SKM-1 treated with dmso at 0.1 percent for 144 hours (cell line): ENCODE measurements around the gene FAM180B.
"Not testable (repeated sequence)": the region's sequence is repeated elsewhere in the genome, so short reads cannot be mapped to it uniquely, and the experiment has no call there.

Experiments
- DNase-seq: peaks from one replicate; lab custom pipeline; 2025; ENCODE audit not compliant: unreplicated experiment; lab: John Stamatoyannopoulos, UW

FAM180B gene

GRCh38 chr11:47586098-47586855 is at the start of gene FAM180B:
Gene FAM180B, plus strand, starts transcription at chr11:47586678. Its CDS starts 91 bp downstream, at chr11:47586769.
- no peak for DNase-seq

DNA sequence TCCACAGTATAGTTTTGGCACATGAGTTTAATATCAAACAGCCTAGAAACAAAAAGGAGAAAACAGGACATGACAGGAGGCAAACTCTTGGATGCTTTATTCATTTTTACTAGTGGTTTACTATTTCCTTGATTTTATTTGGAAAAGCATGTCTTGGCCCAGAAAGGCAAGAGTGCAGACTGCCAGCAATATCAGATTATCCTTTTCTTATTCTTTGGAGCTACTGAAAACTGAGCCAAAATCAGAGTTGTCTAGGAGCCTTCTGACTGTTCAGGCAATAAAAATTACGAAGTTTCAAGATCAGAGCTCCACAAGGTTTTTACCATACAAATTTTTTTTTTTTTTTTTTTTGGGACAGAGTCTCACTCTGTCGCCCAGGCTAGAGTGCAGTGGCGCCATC is 49.6 kb upstream of the FAM180B start:
- DNase-seq, result no peak

DNA sequence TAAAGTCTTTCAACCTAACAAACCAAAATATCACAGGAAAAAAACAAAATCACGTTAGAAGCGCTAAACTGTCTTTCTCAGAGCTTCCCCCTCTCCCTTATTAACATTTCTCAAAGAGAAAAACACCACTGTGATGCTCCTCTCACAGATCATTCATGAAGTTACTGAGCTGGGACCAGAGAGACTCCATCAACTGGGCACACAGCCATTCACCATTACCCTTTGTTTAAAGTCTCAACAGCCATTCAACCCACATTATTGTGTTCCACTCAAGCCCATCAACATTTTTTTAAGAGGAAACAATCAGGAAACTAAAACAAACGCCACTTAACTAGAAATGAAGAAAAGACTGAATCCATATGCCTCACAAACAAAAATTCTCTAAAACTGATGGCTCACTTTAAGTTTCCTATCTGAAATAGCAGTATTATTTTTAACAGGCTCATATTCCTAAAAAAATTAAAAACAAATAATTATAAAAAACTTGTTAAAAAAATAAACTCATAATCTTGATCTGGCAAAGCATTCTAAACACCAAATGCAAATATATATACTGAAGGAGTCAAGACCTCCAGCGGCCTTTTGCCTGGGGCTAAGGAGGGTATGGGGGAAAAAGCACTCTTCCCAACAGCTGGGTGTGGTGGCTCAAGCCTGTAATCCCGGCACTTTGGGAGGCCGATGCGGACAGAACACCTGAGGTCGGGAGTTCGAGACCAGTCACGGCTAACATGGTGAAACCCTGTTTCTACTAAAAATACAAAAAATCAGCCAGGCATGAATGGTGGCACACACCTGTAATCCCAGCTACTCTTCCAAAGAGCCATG is 47.5 kb upstream of the FAM180B start:
- no peak for DNase-seq

GRCh38 chr11:47539681-47540039 is 46.8 kb upstream of the FAM180B start:
- DNase-seq, result no peak

DNA sequence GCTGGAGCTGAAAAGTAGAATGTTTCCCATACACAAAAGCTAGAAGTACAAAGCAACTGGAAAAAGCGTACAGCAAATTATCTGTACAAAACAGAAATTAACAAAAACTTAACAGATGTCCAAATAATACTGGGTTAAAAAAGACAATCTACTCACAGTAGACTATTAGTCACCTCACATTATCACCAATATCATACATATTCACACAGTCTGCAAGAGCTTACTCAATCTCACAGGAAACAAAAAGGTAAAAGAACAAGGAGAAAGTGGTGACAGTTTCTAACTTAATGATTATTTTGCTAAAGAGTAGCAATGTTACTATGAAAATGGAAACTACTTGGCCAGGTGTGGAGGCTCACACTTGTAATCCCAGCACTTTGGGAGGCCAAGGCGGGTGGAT is 45.4 kb upstream of the FAM180B start:
- no peak for DNase-seq

GRCh38 chr11:47545298-47545697 is 41.2 kb upstream of the FAM180B start:
- no peak for DNase-seq

DNA sequence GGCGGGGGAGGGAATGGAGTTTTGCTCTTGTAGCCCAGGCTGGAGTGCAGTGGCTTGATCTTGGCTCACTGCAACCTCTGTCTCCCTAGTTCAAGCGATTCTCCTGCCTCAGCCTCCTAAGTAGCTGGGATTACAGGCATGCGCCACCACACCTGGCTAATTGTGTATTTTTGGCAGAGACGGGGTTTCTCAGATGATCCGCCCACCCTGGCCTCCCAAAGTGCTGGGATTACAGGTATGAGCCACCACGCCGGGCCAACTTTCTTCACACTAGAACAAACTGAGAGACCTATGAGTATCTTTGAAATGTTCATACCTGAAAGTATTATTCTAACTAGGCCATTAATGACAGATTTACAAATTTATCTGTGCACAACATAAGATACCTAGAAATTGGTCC is 40.2 kb upstream of the FAM180B start:
- DNase-seq, result not testable (repeated sequence)

DNA sequence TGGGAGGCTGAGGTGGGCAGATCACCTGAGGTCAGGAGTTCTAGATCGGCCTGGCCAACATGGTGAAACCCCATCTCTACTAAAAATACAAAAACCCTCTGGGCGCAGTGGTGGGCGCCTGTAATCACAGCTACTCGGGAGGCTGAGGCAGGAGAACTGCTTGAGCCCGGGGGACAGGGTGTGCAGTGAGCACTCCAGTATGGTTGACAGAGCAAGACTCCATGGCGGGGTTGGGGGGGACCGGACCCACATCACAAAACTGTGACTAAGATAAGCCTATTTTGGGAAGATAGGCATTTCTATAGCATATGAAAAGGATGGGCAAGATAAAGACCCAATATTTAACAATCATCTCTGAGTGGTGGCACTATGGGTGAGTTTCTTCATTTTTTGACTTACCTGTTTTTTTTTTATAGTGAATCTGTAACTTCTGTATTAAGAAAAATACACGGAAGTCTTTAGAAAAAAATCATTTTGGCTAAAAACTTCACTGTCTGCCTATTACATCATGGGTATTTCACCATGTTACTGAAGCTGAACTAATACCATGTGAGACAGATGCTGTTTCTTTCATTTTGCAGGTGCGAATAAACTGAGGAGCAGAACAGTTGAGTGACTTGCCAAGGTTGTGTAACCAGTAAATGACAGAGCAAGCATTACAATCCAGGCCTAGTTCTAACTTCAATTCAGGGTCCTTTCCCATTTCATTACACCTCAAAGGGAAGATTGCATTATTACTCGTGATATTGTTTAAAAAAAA is 36.0 kb upstream of the FAM180B start:
- DNase-seq, result no peak

DNA sequence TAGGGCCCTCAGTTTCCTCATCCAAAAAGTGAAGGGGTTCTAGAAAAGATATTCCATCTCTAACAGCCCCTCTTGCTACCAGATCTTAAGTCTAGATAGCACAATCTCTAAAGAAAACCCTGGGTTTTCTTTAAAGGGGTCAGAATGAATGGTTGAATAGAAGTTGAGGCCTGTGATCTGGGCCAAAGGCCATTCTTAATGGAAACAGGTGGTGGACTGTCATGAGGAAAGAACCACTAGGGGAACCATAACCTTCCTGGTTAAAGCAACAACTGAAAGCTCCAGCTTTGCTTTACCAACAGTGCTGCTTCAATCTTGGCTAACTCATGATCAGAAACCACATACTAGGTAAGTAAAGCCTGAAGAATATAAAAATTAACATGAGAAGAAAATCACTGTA is 35.4 kb upstream of the FAM180B start:
- DNase-seq, result no peak

DNA sequence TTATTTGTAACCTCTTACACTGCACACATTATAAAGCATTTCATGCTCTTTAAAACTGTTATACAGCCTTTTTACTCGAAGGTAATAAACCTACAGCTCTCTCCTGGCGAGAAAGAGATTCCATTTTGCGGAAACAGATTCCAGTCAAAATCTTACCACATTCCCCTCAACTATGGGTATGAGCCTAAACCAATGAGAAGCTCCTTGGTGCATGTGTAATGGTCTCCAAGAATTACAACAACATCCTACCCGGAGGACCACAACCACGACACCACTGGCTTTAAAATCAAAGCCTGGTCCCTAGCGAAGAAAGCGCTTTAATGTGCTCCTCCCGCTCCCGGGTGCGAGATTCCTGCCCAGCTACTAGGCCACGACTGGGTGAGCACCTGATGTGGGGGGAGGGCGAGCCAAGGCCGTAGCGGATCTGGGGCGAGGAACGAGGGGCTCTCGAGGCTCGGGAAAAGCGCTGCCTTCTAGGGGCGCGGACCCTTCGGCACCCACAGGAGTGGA is 34.4 kb upstream of the FAM180B start:
- no peak for DNase-seq

DNA sequence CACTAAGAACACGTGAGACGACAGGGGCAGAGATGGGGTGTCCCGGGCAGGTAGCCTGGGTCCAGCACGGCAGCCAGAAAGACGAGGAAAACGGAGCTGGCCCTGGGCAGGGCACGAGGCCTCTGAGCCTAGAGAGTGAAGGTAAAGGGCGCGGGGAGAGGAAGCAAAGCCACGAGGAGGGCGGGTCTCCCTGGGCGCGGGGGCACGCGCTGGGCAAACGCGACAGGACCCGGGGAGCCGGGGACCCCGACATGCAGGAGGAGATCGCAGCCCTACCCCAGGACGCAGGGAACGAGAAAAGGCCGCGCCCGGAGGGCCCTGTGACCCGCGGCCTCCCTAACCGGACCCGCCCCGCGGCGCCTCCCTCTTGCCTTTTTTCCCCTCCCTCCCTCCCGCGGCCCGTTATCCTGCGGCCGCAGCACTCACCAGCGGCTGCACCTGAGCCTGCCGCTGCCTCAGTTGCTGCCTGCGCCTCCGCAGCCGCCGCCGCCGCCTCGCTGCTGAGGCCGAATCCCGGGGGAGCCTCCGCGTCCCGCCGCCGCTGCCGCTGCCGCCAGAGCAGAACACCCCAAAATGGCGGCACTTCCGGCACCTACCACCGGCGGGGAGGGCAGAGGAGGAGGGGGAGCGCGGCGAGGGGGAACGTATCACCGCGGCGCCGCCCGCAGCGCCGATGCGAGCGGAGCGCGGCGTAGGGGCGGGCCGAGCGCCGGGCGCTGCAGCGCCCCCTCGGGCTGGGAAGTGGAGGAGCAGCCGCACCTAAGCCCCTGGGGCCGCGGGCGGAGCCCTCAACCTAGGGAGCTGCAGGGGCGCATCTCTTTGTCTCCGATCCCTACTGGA is 33.7 kb upstream of the FAM180B start, which contains the start of gene CELF1:
CELF1 (minus strand) TSS at position 567 of the 840 bp plus-strand sequence. CDS start 53,609 bp downstream, outside the sequence.
- peak; percentile 86 for DNase-seq

DNA sequence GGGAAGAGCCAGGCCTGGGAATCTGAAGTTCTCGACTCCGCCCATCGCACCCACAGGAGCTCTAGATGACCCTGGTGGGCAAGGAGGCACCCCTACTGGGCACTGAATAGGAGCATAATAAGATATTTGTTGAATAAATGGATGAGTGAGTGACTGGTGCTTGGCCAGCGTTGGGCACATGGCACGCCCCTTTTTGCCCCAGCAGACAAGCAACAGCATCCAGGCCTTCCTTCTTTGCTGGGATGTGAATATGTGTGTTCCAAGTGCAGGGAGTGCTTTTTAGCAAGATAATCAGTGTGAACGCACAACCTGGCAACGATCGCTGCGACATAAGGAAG is 33.1 kb upstream of the FAM180B start:
- DNase-seq, result no peak

GRCh38 chr11:47557004-47557403 is 29.5 kb upstream of the FAM180B start:
- DNase-seq, result not testable (repeated sequence)

- no peak for DNase-seq
These were observed 27.8 kb upstream of the FAM180B start for GRCh38 chr11:47558695-47559094.

DNA sequence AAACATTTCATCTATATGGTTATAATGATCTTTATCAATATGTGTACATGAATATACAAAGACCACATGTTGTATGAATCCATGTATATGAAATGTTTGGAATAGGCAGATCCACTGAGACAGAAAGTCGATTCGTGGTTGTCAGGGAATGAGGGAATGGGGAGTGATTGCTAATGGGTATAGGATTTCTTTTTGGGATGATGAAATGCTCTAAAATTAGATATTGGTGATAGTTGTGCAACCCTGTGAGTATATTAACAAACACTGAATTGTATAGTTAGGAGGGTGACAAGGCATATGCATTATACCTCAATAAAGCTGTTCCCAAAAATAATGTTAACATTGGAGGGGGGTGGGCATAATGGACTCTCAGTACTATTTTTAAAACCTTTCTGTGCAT is 26.1 kb upstream of the FAM180B start:
- no peak for DNase-seq

- not testable (repeated sequence) for DNase-seq
These were observed 24.1 kb upstream of the FAM180B start for GRCh38 chr11:47562393-47562792.

- DNase-seq, result not testable (repeated sequence)
These were observed 22.1 kb upstream of the FAM180B start for GRCh38 chr11:47564366-47564765.

- no peak for DNase-seq
These were observed 21.5 kb upstream of the FAM180B start for GRCh38 chr11:47564933-47565339.

DNA sequence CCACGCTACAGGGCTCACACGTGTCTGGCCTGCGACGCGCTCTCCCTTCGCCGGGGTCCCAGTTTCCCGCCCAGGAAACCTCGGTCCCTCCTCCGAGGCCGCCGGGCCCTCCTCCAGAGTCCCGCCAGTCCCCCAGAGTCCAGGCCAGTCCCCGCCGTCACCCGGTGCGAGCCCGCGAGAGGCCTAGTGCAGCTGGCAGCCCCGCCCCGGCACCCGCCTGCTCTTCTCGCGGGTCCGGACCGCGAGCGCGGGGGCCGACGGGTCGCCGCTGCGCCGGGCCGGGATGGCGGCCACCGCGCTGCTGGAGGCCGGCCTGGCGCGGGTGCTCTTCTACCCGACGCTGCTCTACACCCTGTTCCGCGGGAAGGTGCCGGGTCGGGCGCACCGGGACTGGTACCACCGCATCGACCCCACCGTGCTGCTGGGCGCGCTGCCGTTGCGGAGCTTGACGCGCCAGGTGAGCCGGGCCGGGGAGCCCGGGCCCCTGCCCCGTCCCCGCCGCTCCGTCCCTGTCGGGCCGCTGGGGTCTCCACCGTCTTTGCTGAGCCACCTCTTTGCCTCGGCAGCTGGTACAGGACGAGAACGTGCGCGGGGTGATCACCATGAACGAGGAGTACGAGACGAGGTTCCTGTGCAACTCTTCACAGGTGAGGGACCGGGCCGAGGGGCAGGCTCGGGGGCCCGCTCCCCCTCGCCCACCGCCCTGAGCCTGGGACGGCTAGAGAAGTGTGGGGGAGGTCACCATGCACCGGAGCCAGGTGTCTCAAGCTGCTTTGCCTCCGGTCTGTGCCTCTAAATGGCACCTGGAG is 20.9 kb upstream of the FAM180B start, which contains the start of gene PTPMT1:
PTPMT1 (plus strand) TSS at position 260 of the 809 bp plus-strand sequence; CDS start at position 284, 24 bp downstream.
- DNase-seq, result peak; percentile 9
